Liver (tissue), 3 donors: Measurements from ENCODE around the gene UBASH3A.

Source experiments
- TF ChIP-seq, protein P1 (sequence below): fragments of 150-350 bp; IDR thresholded peaks from 2 replicates; pipeline ENCODE4 v1.5.1; 2017; ENCODE audit warnings: improper control_type of control experiment, low read depth, low read length; ENCODE audit not compliant: missing input control
- TF ChIP-seq, protein P2 (sequence below): IDR thresholded peaks from 2 replicates; pipeline ENCODE4 v1.6.1; 2016; ENCODE audit warnings: antibody characterized with exemption
- TF ChIP-seq, protein P3 (sequence below): IDR thresholded peaks from 2 replicates; pipeline ENCODE4 v1.6.1; 2016; ENCODE audit warnings: antibody characterized with exemption
- donor health status: healthy.
- donor health status: healthy.

DNA sequence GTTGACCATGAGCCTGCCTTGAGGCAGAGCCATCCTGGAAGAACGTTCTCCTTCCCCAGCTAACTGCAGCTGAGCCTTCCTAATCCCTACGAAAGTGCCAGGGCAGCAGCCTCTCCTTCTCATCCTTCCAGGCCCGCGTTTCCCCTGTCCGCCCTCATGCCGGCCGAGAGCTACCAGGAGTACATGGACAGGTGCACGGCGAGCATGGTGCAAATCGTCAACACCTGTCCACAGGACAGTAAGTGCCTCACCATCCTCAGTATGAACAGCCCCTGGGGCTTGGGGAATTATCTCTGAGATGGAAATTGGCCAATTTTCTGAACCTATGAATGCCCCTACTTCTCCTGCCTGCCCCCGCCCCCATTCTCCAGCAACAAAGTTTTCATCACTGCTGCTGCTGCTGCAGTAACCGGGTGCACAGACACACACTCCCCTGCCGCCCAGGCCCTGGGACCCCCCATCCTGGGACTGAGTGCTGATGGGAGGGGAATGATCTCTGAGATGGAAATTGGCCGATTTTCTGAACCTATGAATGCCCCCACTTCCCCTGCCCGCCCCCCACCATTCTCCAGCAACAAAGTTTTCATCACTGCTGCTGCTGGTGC is 39.6 kb downstream of the UBASH3A start:
- TF ChIP-seq, protein P1, sequence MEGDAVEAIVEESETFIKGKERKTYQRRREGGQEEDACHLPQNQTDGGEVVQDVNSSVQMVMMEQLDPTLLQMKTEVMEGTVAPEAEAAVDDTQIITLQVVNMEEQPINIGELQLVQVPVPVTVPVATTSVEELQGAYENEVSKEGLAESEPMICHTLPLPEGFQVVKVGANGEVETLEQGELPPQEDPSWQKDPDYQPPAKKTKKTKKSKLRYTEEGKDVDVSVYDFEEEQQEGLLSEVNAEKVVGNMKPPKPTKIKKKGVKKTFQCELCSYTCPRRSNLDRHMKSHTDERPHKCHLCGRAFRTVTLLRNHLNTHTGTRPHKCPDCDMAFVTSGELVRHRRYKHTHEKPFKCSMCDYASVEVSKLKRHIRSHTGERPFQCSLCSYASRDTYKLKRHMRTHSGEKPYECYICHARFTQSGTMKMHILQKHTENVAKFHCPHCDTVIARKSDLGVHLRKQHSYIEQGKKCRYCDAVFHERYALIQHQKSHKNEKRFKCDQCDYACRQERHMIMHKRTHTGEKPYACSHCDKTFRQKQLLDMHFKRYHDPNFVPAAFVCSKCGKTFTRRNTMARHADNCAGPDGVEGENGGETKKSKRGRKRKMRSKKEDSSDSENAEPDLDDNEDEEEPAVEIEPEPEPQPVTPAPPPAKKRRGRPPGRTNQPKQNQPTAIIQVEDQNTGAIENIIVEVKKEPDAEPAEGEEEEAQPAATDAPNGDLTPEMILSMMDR = no peak
- TF ChIP-seq, protein P2, sequence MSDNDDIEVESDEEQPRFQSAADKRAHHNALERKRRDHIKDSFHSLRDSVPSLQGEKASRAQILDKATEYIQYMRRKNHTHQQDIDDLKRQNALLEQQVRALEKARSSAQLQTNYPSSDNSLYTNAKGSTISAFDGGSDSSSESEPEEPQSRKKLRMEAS = no peak
- TF ChIP-seq, protein P3, sequence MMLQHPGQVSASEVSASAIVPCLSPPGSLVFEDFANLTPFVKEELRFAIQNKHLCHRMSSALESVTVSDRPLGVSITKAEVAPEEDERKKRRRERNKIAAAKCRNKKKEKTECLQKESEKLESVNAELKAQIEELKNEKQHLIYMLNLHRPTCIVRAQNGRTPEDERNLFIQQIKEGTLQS = no peak
